Measurements from ENCODE around the gene C5. TPM values are rescaled to one million over a fixed set of nuclear protein-coding genes. Genes with fewer than 3 reads are reported as not detected.

Gene C5
- polyA plus RNA-seq, 1 of the 3 experiments (the other 2 are of a cell fraction): 1.8 TPM

DNA sequence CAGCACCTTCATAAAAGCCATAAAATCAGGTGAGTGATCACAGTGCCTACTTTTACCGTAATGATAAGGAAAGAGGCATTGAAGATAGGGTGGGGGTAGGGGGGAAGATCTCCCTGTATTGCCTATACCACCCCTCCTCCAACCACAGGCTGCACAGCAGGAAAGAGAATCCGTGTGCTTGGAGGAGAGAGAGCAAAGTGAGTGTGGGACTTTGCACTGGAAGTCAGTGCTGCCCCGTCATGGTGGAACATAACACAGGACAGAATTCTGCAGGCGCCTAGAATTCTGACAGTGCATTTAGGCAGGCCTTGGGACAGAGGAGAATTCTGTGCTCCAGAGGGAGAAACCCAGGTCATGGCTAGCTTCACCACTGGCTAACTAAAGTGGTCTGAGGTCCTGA is 3.5 kb upstream of the C5 start (continued):
- TF ChIP-seq FOSL2 (IDR thresholded peaks at IDR 0.05; ENCODE audit: borderline replicate concordance, low read depth): no peak

GRCh38 chr9:121048618-121049017 is 1.5 kb downstream of the C5 start:
- ChIA-PET POLR2A (no interaction called here), CTCF (interaction anchor here (0.9 to 2.3 kb wide), 2 partner anchors 271 to 293 kb away, joined by 3 to 6 read pairs; no protein-coding TSS in a partner anchor)
- no peaks in the 10 kb centered on the region for H3K27me3 ChIP-seq (ENCODE audit: insufficient read depth)
- H3K4me2 ChIP-seq: no peak overlapping the region
- H3K9ac ChIP-seq: no peak overlapping the region
- no peaks in the 10 kb centered on the region for H4K20me1 ChIP-seq (ENCODE audit: insufficient read depth)
- H3K36me3 ChIP-seq (replicated peaks in 1 of 2; ENCODE audit: control insufficient read depth in 1 of 2, insufficient read depth in 2 of 2, low read length in 1 of 2): no peaks in the 10 kb centered on the region
- no peaks in the 10 kb centered on the region for H3F3A ChIP-seq (replicated peaks; ENCODE audit: insufficient read depth)
- H3K9me2 ChIP-seq: no peaks in the 10 kb centered on the region
- H2AFZ ChIP-seq (ENCODE audit: low read depth): 0 out of 2 replicates have a peak overlapping the region, but pooled peaks have one; percentile 5
- H3K79me2 ChIP-seq (ENCODE audit: insufficient read depth): no peaks in the 10 kb centered on the region
- no peak for DNase-seq
- no peaks in the 10 kb centered on the region for H3K9me3 ChIP-seq
- H3K27ac ChIP-seq (ENCODE audit: low read depth in 2 of 2, low read length in 1 of 2): peak overlapping the region in 1 of 2 experiments; percentile 53; a peak in 1 of 4 replicates
- no peak for TF ChIP-seq RFX5 (IDR thresholded peaks at IDR 0.05; ENCODE audit: low read length)
- TF ChIP-seq USF1 (IDR thresholded peaks at IDR 0.05; ENCODE audit: borderline replicate concordance, low read depth): no peak
- TF ChIP-seq FOSL2 (IDR thresholded peaks at IDR 0.05; ENCODE audit: borderline replicate concordance, low read depth): no peak
- TF ChIP-seq SMC3 (IDR thresholded peaks at IDR 0.05; ENCODE audit: low read depth, low read length): no peak
- no peak for TF ChIP-seq YY1 (IDR thresholded peaks at IDR 0.05; ENCODE audit: low read depth)
- no peak for TF ChIP-seq GATA2 (CRISPR knock-in tag; IDR thresholded peaks at IDR 0.05)
- no peak for TF ChIP-seq USF2 (IDR thresholded peaks at IDR 0.05; ENCODE audit: borderline replicate concordance, low read depth, low read length)
- TF ChIP-seq EP300 (IDR thresholded peaks at IDR 0.05; ENCODE audit: borderline replicate concordance in 1 of 2, low read depth in 1 of 2, low read length in 1 of 2): no peak
- TF ChIP-seq, protein P1, sequence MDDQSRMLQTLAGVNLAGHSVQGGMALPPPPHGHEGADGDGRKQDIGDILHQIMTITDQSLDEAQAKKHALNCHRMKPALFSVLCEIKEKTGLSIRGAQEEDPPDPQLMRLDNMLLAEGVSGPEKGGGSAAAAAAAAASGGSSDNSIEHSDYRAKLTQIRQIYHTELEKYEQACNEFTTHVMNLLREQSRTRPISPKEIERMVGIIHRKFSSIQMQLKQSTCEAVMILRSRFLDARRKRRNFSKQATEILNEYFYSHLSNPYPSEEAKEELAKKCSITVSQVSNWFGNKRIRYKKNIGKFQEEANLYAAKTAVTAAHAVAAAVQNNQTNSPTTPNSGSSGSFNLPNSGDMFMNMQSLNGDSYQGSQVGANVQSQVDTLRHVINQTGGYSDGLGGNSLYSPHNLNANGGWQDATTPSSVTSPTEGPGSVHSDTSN (IDR thresholded peaks at IDR 0.05): no peak
- no peak for TF ChIP-seq POLR2AphosphoS5 (IDR thresholded peaks at IDR 0.05; ENCODE audit: low read depth, low read length)
- H3K4me1 ChIP-seq (ENCODE audit: control insufficient read depth in 1 of 2, insufficient read depth in 2 of 2, low read depth in 1 of 2, low read length in 1 of 2): peaks cover 5 to 6% of the 10 kb centered on the region in 2 experiments; a peak in 3 of 4 replicates
- no peak overlapping the region for H3K4me3 ChIP-seq (ENCODE audit: low read depth in 2 of 2, low read length in 1 of 2)

- ChIA-PET CTCF (interaction anchor here (0.9 to 2.3 kb wide), 2 partner anchors 272 to 292 kb away, joined by 3 to 6 read pairs; no protein-coding TSS in a partner anchor), POLR2A (interaction anchor here (0.5 kb wide), 1 partner anchor 63 kb away, joined by 3 read pairs; no protein-coding TSS in a partner anchor)
- peaks cover 5 to 6% of the 10 kb centered on the region in 2 experiments; a peak in 3 of 4 replicates for H3K4me1 ChIP-seq (ENCODE audit: control insufficient read depth in 1 of 2, insufficient read depth in 2 of 2, low read depth in 1 of 2, low read length in 1 of 2)
- TF ChIP-seq, protein P1 (IDR thresholded peaks at IDR 0.05): no peak
- TF ChIP-seq IRF3 (IDR thresholded peaks at IDR 0.05; ENCODE audit: low read depth, low read length) (no peak), EP300 (IDR thresholded peaks at IDR 0.05; ENCODE audit: borderline replicate concordance in 1 of 2, low read depth in 1 of 2, low read length in 1 of 2) (no peak), YY1 (IDR thresholded peaks at IDR 0.05; ENCODE audit: low read depth) (no peak), JUND (IDR thresholded peaks at IDR 0.05) (no peak), USF2 (IDR thresholded peaks at IDR 0.05; ENCODE audit: borderline replicate concordance, low read depth, low read length) (no peak), NRF1 (IDR thresholded peaks at IDR 0.05; ENCODE audit: low read depth, low read length) (no peak), ELF1 (IDR thresholded peaks at IDR 0.05) (no peak), TAF1 (IDR thresholded peaks at IDR 0.05; ENCODE audit: borderline replicate concordance, low read depth, low read length) (no peak)
- TF ChIP-seq, protein P2, sequence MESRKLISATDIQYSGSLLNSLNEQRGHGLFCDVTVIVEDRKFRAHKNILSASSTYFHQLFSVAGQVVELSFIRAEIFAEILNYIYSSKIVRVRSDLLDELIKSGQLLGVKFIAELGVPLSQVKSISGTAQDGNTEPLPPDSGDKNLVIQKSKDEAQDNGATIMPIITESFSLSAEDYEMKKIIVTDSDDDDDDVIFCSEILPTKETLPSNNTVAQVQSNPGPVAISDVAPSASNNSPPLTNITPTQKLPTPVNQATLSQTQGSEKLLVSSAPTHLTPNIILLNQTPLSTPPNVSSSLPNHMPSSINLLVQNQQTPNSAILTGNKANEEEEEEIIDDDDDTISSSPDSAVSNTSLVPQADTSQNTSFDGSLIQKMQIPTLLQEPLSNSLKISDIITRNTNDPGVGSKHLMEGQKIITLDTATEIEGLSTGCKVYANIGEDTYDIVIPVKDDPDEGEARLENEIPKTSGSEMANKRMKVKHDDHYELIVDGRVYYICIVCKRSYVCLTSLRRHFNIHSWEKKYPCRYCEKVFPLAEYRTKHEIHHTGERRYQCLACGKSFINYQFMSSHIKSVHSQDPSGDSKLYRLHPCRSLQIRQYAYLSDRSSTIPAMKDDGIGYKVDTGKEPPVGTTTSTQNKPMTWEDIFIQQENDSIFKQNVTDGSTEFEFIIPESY (IDR thresholded peaks at IDR 0.05; ENCODE audit: borderline replicate concordance, low read depth): no peak
Measured at GRCh38 chr9:121048175-121048574, 1.9 kb downstream of the C5 start.

More at GRCh38 chr9:121048175-121048574, 1.9 kb downstream of the C5 start:
- Histone ChIP-seq H3K9me3 (no peaks in the 10 kb centered on the region), H3K9ac (no peak overlapping the region), H3K27me3 (ENCODE audit: insufficient read depth) (no peaks in the 10 kb centered on the region), H3K79me2 (ENCODE audit: insufficient read depth) (no peaks in the 10 kb centered on the region), H2AFZ (ENCODE audit: low read depth) (no peak overlapping the region), H3K4me2 (no peak overlapping the region), H3K9me2 (no peaks in the 10 kb centered on the region), H3K4me3 (ENCODE audit: low read depth in 2 of 2, low read length in 1 of 2) (no peak overlapping the region), H3F3A (replicated peaks; ENCODE audit: insufficient read depth) (no peaks in the 10 kb centered on the region), H4K20me1 (ENCODE audit: insufficient read depth) (no peaks in the 10 kb centered on the region), H3K36me3 (replicated peaks in 1 of 2; ENCODE audit: control insufficient read depth in 1 of 2, insufficient read depth in 2 of 2, low read length in 1 of 2) (no peaks in the 10 kb centered on the region), H3K27ac (ENCODE audit: low read depth in 2 of 2, low read length in 1 of 2) (peak overlapping the region in 1 of 2 experiments; percentile 53; a peak in 1 of 4 replicates)
- no peak for DNase-seq
- WGBS (ENCODE audit: low lambda C conversion rate): 73% methylated on average over 2 of the region's 2 CpGs

Measured in SK-N-SH (cell line).